Keratinocyte (primary cell): ENCODE measurements around the gene CAPNS2. TPM values are rescaled to one million over a fixed set of nuclear protein-coding genes. Genes with fewer than 3 reads are reported as not detected.

ENCODE experiments used
- DNase-seq: peaks from one replicate; pipeline ENCODE4 v3.0.0-alpha.2; 2011; ENCODE audit warnings: low read depth, missing footprints, low spot score
- FAIRE-seq: peaks from 2 replicates; lab custom pipeline; 2011; peaks lifted over from hg19 to GRCh38; lab: Jason Lieb, UNC
- H2AFZ ChIP-seq: 2 replicates; pipeline ENCODE4 v1.6.0; 2012; ENCODE audit warnings: low read length, control low read depth, inconsistent platforms; ENCODE audit not compliant: control insufficient read depth
- H3K27ac ChIP-seq: 2 replicates; pipeline ENCODE4 v1.5.1; 2011; ENCODE audit warnings: low read length; ENCODE audit not compliant: control insufficient read depth, insufficient read depth
- H3K27me3 ChIP-seq: 3 replicates; pipeline ENCODE4 v1.6.0; 2011; ENCODE audit warnings: low read length; ENCODE audit not compliant: control insufficient read depth, insufficient read depth; ENCODE audit errors: extremely low read depth
- H3K36me3 ChIP-seq, 2 experiments: 2 replicates in 1 of 2; 3 replicates in 1 of 2; pipeline ENCODE4 v1.5.1; 2011; ENCODE audit warnings: low read length in 2 of 2, mild to moderate bottlenecking in 1 of 2; ENCODE audit not compliant: control insufficient read depth in 2 of 2, insufficient read depth in 2 of 2; ENCODE audit errors: extremely low read depth in 1 of 2
- H3K4me1 ChIP-seq: 3 replicates; pipeline ENCODE4 v1.5.1; 2011; ENCODE audit warnings: low read length; ENCODE audit not compliant: control insufficient read depth, insufficient read depth; ENCODE audit errors: extremely low read depth
- H3K4me2 ChIP-seq: 3 replicates; pipeline ENCODE4 v1.6.0; 2011; ENCODE audit warnings: low read depth, low read length; ENCODE audit not compliant: control insufficient read depth, insufficient read depth; ENCODE audit errors: extremely low read depth
- H3K4me3 ChIP-seq, 3 experiments: fragments of 200-600 bp in 1 of 3; sonication (generic) in 1 of 3; 2 replicates in 2 of 3; 3 replicates in 1 of 3; pipeline ENCODE4 v1.5.1; 2011 to 2016; ENCODE audit warnings: low read length in 3 of 3, mild to moderate bottlenecking in 3 of 3, control low read depth in 2 of 3, inconsistent platforms in 1 of 3, low read depth in 1 of 3, mixed read lengths in 1 of 3, mixed run types in 1 of 3, moderate library complexity in 1 of 3; ENCODE audit not compliant: control insufficient read depth in 2 of 3, insufficient read depth in 2 of 3; ENCODE audit errors: extremely low read depth in 1 of 3
- H3K79me2 ChIP-seq: 2 replicates; pipeline ENCODE4 v1.6.0; 2012; ENCODE audit warnings: low read length; ENCODE audit not compliant: control insufficient read depth, insufficient read depth
- H3K9ac ChIP-seq: 3 replicates; pipeline ENCODE4 v1.6.0; 2011; ENCODE audit warnings: low read length; ENCODE audit not compliant: control insufficient read depth, insufficient read depth; ENCODE audit errors: extremely low read depth
- H3K9me1 ChIP-seq: 3 replicates; pipeline ENCODE4 v1.6.0; 2011; ENCODE audit warnings: low read length; ENCODE audit not compliant: control insufficient read depth, insufficient read depth; ENCODE audit errors: extremely low read depth
- H3K9me3 ChIP-seq: 2 replicates; pipeline ENCODE4 v1.5.1; 2012; ENCODE audit warnings: low read depth, low read length; ENCODE audit not compliant: control insufficient read depth
- H4K20me1 ChIP-seq: 3 replicates; pipeline ENCODE4 v1.6.0; 2011; ENCODE audit warnings: low read length; ENCODE audit not compliant: control insufficient read depth, insufficient read depth; ENCODE audit errors: extremely low read depth
- CTCF ChIP-seq, 3 experiments: IDR thresholded peaks in 1 of 3; conservative IDR thresholded peaks in 1 of 3; optimal IDR thresholded peaks in 1 of 3; 2 replicates in 2 of 3; 3 replicates in 1 of 3; pipeline versions ENCODE3 to v1.5.1; 2011; ENCODE audit warnings: low read length in 3 of 3, mild to moderate bottlenecking in 3 of 3, moderate library complexity in 2 of 3, control low read depth in 1 of 3, inconsistent platforms in 1 of 3; ENCODE audit not compliant: insufficient read depth in 2 of 3; ENCODE audit errors: extremely low read depth in 1 of 3
- EZH2 ChIP-seq: IDR thresholded peaks from one replicate; pipeline ENCODE4 v1.6.1; 2012; ENCODE audit warnings: inconsistent platforms, mild to moderate bottlenecking, low read length, moderate library complexity
- dilution Hi-C: fragments of 300-500 bp; cut with MboI; formaldehyde crosslinking; loops from one replicate; pipeline ENCODE4 v1.7.0; 2020; ENCODE audit warnings: low sequenced_read_pairs; ENCODE audit not compliant: extremely low pct_ligation_motif_present
- polyA plus RNA-seq, 5 experiments: library from polyadenylated mRNA; depleted of rRNA in 3 of 5; stranded (reverse) in 3 of 5; stranded (forward) in 1 of 5; unstranded in 1 of 5; fragments of >200 nt; gene quantifications; 1 replicate in 1 of 5; 2 replicates in 3 of 5; 3 replicates in 1 of 5; pipeline versions ENCODE4 v1.2.1 to v1.2.3, GENCODE V29; 2011 to 2012; ENCODE audit warnings: missing spikeins in 2 of 5, low read depth in 1 of 5, low replicate concordance in 1 of 5

Gene CAPNS2
- polyA plus RNA-seq, 1 donor (not counting 4 experiments of a cell fraction or from before 2014, with no cell fraction given): 70.5 TPM

- Histone ChIP-seq H3K79me2 (peaks cover 2% of the 10 kb centered on the region), H3K4me2 (no peak overlapping the region), H2AFZ (no peak overlapping the region), H3K4me1 (peaks cover 24% of the 10 kb centered on the region), H3K36me3 (peaks cover 0 to 4% of the 10 kb centered on the region in 2 experiments), H3K9ac (no peak overlapping the region), H3K9me3 (no peaks in the 10 kb centered on the region), H3K4me3 (no peak overlapping the region), H3K27ac (no peak overlapping the region), H3K27me3 (no peaks in the 10 kb centered on the region), H3K9me1 (no peaks in the 10 kb centered on the region), H4K20me1 (no peaks in the 10 kb centered on the region)
- FAIRE-seq (no peak), DNase-seq (no peak)
- dilution Hi-C loops: no loop called here
- TF ChIP-seq CTCF (optimal IDR thresholded peaks at IDR 0.05 in 1 of 3, IDR thresholded peaks at IDR 0.05 in 1 of 3, conservative IDR thresholded peaks at IDR 0.05 in 1 of 3; ENCODE audit: extremely low read depth in 1 of 3, insufficient read depth in 2 of 3, low read length in 3 of 3) (no peak), EZH2 (no peak)
Observed at GRCh38 chr16:55555436-55555835, 11.0 kb upstream of the CAPNS2 start.

GRCh38 chr16:55557186-55557585 is 9.3 kb upstream of the CAPNS2 start:
- H3K36me3 ChIP-seq: peaks cover 4% of the 10 kb centered on the region in 2 experiments
- no peak overlapping the region for H3K4me3 ChIP-seq
- H3K4me2 ChIP-seq: no peak overlapping the region
- no peaks in the 10 kb centered on the region for H3K9me3 ChIP-seq
- no peak for FAIRE-seq
- no peak for TF ChIP-seq CTCF (optimal IDR thresholded peaks at IDR 0.05 in 1 of 3, IDR thresholded peaks at IDR 0.05 in 1 of 3, conservative IDR thresholded peaks at IDR 0.05 in 1 of 3; ENCODE audit: extremely low read depth in 1 of 3, insufficient read depth in 2 of 3, low read length in 3 of 3)
- TF ChIP-seq EZH2: no peak
- no peaks in the 10 kb centered on the region for H3K9me1 ChIP-seq
- peaks cover 2% of the 10 kb centered on the region for H3K79me2 ChIP-seq
- H3K27me3 ChIP-seq: no peaks in the 10 kb centered on the region
- peaks cover 22% of the 10 kb centered on the region for H3K4me1 ChIP-seq
- no peak overlapping the region for H3K9ac ChIP-seq
- no peaks in the 10 kb centered on the region for H4K20me1 ChIP-seq
- no peak for DNase-seq
- dilution Hi-C loops: no loop called here
- H3K27ac ChIP-seq: no peak overlapping the region
- no peak overlapping the region for H2AFZ ChIP-seq
